NCI-H146 treated with DMSO at 0.1 percent for 48 hours (cell line): ENCODE data around the gene MMP23B.
"Not testable (repeated sequence)": the region's sequence is repeated elsewhere in the genome, so short reads cannot be mapped to it uniquely, and the experiment has no call there.

Experiments used
- DNase-seq: peaks from one replicate; lab custom pipeline; 2025; ENCODE audit not compliant: unreplicated experiment; lab: John Stamatoyannopoulos, UW

Gene MMP23B

DNA sequence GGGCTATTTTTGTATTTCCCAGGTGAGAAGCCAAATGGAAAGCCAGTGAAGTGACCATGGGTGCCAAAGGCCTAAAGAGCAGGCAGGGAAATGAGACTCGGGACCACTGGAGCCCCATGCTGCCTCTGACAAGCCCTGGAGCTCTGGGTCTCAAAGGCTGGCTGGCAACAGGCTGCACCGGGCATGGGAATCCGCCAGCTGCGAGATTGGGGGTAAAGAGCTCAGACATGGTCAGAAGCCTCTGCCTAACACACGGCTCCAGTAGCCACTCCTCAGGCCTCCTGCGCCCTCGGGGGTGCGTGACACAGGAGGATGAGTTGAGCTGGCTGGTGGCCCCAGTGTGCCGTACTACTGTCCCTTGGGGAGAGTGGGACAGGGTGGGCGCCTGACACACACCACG, 32.3 kb downstream of the MMP23B start:
- not testable (repeated sequence) for DNase-seq

DNA sequence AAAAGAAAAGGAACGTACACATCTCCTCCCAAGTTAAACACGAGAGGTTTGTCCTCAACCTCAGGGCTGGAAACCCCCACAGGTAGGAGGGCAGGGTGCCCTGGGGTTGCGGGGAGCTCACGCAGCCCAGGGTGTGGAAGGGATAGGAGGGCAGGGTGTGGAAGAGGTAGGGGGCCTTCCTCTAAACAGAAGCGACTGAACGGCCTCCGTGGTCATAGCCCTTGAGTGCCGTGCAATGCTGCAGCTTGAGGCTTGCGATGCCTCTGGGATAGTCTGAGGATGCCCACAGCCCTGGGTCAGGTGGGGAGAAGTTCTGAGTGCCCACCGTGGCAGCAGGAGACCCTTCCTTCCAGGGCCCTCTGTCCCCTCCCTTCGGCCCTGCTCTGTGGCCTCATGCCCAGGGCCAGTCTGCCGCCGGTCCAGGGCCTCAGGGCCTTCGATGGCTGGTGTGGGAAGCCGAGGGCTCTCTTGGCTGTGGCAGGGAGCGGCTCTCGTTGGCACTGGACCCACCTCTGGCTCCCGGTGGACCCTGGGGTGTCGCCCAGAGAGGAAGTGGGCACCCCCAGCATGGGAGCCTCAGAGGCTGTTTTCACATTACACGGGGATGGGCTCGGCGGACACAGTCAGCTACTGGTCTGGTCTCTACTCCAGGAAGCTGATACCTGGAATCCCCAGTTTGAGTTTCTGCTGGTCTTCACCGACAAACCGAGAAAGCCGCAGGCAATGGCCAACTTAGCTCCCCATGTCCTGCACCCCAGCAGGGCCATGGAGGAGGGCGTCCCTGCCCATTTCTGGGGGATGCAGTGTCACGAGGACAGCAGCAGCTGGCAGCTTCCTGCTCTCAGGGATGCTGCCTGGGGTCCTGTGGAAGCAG, 33.2 kb downstream of the MMP23B start:
- DNase-seq, result no peak

DNA sequence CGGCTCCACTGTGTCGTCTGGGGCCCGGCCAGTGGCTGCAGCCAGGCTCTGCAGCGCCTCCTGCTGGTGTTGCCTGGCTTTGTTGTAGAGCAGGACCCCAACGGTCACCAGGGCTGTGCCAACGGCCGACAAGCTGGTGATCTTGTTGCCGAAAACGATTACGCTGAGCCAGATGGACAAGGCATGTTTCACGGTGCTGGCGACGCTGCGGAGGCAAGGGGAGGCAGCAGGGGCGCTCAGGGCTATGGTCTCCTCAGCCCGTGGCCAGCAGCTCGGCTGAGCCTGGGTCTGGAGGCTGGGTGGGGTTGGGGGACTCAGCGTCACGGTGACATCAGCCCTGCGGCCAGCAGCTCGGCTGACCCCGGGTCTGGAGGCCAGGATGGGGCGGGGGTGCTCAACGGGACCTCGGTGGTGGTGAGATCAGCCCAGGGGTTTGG, 33.9 kb downstream of the MMP23B start:
- DNase-seq, result no peak

DNA sequence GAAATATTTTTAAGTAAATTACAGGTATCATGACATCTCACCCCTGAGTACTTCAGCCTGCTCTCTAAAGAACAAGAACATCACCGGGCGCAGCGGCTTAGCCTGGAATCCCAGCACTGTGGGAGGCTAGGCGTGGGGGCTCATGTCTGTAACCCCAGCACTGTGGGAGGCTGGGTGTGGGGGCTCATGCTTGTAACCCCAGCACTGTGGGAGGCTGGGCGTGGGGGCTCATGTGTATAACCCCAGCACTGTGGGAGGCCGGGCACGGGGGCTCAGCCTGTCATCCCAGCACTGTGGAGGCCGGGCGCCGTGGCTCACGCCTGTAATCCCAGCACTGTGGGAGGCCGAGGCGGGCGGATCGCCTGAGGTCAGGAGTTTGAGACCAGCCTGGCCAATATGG, 34.6 kb downstream of the MMP23B start:
- no peak for DNase-seq

DNA sequence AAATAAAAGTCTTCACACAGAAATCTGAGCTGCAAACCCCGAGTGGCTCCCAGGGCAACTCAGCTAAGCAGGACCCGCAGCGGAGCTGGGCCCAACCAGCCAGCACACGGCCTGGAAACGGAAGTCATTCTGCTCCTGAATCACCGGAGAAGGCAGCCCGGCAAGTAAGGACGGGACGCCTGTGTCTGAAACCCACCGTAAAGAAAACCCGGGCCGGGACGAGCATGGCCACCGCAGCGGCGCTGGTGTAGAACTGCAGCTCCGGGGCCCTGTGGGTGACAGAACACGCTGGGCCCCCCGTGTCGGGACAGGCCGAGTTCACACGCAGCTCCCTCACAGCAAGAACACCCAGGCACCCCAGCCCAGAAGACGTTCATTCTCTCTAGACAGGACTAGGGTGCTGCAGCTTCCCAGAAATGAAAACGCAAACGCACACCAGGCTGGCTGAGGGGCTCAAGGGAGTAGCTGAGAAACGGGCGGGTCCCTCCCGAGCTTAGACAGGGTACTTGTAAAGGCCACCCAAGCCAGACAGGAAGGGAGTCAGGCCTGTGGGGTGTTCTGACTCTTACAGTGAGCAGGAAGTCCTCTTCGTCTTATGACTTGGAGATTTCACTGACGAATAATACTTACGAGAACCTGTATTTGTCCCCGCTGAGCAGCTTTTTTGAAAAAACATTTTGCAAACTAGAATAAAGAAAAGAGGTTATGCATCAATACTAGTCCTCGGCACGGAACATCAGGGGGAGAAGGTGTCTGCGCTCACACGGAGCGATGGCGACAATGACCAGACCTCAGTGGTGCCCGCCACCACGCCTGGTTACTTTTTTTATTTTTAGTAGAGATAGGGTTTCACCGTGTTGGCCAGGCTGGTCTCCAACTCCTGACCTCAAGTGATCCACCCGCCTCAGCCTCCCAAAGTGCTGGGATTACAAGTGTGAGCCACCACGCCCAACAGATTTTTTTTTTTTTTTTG, 37.8 kb downstream of the MMP23B start:
- no peak for DNase-seq

DNA sequence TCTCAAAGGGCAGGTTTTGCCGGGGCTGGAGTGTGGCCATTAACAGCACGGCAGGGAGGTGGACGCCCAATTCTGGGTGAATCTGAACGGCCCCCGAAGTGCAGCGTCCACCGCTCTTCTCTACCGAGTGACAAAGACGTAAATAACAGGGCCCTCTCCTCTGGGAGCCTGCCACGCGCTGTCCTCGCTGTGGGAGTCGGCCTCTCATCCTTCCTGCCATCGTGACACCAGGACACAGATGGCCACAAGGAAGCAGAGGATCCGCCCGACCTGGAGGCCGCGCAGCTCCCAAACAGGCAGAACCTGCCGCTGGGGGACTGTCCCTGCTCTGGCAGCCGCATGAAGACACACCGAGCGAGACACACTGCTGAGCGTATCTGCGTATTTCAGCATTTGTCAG, 38.9 kb downstream of the MMP23B start:
- DNase-seq, result no peak

DNA sequence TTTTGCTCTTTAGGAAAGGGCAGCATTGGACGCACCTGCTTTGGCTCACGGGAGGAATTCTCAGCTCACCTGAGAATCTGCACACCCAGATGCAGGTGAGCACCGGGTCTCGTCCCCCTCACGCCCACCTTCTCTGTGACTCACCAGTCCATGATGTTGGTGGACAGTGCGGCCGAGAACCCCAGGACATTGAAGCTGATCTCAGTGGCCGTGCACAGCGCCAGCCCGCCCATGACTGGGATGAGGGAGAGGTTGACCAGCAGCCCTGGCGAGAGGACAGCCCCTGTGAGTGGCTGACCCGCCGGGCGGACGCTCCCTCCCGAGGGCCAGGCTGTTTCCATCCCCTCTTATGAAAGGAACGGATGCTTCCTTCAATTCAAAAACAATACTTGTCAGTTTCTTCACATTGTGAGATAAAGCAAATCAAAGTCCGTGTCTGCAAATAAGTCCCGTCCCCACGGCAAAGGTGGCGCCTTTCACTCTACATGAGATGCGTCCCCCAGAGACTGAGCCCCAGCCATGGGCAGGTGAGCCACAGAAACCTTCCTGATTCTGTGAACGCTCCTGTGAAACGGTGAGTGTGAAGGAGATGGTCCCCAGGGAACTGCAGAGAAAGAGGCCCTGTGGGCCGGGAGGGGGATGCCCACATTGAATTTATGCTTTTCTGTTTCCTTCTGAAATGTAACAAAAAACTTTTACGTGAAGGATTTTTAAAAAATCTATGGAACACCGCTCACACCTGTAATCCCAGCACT, 39.6 kb downstream of the MMP23B start:
- no peak for DNase-seq

DNA sequence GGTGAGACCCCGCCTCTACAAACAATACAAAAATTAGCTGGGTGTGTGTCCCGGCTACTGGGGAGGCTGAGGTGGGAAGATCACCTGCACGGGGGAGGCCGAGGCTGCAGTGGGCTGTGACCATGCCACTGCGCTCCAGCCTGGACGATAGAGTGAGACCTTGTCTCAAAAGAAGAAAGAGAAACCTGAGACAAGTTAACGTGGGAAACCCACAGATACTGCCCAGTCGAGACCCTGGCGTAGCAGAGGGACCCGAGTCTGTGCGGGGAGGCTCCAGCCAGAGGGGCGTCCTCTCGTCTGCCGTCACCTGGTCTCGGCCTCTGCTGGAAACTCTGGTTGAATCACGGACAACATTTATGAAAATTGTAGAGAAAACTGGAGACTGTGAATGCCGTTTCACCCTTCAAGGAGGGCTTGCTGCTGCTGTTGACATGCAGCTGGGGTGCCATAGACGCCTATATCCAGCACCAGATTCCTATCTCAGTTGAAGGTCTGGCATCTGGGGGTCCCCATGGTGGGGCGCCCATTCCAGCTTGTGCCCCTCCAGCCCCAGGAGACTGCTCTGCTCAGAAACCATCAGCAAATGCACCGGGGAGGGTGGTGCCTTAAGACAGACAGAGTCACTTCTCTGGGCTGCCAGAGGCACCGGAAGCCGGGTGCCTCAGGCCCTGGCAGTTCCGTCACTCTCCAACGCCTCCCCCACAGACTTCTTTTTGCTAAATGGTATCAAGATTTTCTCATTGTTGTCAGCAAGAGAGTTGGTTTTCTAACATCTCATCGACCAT, 40.4 kb downstream of the MMP23B start:
- no peak for DNase-seq

DNA sequence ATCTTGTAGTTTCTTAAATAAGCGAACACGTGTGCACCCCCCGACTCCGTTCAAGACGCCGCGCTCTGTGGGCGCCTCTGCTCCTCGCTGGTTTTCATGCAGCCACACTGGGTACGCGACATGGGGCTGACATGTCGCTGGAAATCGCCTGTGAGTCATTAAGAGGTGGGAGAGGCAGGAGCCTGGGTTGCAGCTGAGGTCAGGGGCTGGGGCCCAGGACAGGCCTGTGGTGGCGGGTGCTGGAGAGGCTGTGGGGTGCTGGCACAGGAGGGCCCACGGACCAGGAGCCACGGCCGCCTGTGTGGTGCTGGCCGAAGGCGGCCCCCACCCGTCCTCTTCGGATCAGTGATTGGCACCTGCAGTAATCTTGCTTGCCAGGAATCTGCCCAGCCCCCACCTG, 42.8 kb downstream of the MMP23B start:
- DNase-seq, result not testable (repeated sequence)

DNA sequence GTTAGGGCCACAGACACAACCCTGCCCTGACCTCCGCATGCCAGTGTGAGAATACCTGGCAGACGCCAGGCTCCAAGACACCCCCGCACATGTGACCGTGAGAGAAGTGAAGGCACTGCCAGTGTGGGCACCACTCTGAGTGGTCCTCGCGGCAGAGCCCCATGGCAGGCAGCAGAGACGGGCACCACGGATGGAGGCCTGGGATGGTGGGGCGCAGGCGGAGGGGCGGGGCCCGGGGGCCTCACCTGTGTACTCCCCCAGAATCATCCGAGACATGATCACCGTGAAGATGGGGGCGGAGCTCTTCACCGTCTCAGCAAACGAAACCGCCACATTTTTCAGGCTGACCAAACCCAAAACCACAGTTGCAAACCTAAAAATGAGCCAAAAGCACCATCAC, 43.2 kb downstream of the MMP23B start:
- not testable (repeated sequence) for DNase-seq

DNA sequence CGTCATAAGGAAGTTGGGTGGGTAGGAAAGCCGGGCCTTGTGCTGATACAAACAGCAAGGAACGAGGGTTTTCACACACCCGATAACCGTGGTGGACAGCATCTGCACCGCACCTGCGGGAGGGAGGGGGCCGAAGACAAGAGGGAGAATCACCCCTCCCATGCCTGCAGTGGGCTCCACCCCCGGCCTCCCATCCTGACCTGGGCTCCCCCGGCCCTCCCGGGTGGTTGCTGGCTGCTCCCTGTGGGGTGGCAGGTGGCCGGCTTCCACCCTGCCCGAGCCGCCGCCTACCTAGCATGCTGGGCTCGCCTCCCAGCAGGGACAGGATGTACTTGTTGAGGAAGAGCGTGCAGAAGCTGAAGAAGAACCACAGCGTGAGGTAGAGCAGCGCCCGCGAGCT, 44.1 kb downstream of the MMP23B start:
- not testable (repeated sequence) for DNase-seq

DNA sequence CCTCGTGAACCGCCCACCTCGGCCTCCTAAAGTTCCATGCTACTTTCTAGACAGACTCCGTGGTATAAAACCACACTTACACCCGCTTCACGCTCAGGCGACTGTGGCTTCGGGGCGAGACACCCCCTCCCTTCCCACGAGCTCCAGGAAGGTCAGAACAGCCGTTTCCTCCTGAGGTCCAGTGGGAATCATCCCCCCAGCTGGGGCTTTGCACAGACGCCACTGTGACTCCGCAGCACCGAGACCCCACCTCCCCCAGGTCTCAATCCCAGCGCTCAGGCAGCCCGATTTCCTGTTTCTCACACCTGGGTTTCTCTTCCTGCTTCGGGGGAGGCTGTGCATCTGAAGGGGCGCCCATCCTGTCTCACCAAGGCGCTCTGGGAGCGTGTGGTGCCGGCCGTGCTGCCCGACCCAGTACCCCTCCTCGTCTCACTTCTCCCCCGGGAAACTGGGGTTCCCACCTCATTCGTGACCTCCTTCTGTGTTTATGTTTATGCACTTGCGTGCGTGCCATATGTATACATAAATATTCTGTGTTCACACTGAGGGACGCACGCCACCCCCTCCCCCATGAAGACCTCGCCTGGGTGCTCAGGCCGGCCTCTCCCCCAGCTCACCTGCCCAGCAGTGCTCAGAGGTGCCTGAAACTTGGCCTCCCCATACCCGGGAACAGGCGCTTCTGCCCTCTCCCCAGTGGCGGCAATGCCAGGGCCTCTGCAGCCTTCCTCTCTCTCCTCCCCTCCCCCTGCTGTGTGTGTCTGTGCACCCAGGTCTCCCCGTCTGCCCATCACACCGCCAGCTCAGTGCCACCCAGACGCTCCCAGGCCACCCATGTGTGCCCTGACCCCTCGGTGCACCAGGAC, 46.0 kb downstream of the MMP23B start:
- DNase-seq, result no peak

DNA sequence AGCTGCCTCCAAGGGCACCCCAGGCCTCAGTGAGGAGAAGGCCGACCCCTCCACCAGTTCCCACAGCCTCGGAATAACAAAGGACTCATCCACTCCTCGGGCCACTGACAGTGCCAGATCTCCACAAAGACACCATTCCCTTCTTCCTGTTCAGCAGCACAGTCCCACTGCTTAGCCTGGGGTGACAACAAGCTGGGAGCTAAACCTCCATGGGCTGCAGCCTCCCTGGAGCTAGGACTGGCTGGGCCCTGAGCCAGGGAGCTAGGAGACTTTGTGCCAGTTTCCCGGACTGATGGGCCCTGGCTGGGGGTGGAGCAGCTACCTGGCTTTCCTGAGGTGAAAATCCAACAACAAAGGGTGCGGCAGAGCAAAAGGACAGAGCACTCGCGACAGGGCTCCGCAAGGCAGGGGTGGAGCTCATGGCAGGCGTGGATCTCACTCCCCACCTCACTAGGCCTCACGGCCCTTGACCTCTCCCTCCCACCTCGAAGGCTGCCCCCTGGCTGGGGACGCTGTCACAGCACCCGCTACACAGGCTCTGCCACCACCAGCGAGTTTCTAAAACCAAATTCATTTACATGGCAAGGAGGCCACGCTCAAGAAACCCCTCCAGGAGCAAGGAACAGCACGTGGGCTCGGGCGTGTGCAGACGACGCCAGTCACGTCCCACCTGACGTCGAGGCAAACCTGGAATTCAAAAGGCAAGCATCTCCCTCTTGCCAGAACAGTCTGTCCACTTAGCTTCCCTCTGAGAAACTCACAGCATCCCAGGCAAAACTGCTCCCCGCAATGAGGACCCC, 46.8 kb downstream of the MMP23B start:
- no peak for DNase-seq

DNA sequence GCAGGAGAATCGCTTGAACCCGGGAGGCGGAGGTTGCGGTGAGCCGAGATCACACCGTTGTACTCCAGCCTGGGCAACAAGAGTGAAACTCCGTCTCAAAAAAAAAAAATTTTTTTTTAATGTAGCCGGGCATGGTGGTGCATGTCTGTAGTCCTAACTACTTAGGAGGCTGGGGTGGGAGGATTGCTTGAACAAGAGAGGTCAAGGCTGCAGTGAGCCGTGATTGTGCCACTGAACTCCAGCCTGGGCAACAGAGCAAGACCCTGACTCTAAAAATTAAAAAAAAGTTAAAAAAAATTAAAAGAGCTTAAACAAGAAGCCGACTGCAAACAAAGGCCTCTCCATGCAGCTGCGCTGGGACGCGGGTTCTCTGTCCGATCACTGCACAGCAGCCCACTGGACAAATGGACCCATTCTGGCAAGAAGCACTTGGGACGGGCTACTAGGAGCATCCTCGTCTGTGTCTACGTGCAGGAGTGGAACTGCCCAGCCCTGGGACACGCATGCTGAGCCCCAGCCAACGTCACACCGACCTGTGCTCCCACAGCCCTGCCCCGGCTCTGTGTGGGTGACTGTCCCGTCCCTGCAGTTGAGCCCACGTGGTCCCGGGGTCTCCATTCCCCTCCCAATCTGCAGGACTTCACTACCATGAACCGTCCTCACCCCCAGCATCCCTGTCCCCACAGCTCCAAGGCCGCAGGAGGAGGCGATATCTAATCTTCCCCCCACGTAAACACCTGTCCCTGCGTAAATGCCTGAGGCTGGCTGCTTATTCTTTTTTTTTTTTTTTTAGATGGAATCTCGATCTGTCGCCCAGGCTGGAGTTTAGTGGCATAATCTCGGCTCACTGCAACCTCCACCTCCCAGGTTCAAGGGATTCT, 48.3 kb downstream of the MMP23B start:
- no peak for DNase-seq

DNA sequence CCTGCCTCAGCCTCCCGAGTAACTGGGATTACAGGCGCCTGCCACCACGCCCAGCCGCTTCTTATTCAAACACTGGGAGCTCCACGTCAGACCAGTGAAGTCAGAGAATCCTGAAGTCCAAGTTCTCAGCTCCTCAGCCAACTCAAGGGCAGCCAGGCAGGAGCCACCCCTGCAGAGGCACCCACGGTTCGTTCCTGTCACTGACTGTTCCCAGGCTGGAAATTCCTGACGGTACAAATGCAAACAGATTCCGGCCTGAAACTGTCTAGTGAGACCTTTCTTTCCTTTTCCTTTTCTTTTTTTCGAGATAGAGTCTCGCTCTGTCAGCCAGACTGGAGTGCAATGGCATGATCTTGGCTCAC, 48.9 kb downstream of the MMP23B start:
- DNase-seq, result no peak

DNA sequence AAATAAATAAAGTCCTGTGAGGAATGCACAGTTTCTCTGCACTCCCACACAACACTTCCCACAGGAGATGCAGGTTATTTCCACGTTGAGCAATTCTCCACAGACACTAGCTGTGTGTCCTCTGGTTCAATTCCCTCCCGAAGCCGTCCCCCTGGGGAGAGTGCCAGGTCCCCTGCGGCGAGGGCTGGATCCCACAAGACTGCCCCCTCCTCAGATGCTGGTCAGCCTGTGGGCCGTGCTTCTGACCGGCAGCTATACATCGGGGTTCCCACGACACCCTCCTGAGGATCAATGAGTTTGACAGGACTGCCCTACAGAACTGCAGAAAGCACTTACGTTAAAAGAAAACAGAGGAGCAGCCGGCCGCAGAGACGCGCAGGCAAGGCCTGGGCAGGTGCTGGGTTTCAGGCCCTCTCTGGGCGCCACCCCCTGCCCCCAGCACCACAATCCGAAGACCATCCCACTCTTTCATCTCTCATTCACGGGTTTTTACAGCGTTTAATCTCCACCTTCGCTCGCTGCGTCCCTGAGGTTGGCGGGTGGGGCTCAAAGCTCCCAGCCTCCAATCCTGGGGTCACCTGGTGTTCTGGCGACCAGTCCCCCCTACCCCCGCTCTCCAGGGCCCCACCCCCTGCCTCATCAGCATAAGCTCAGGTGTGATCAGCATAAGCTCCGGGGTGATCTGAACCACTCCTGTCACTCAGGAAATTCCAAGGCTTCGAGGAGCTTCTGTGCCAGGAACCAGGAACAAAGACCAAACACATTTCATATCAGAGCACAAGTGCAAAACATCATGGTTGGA, 51.3 kb downstream of the MMP23B start:
- DNase-seq, result no peak
